Gastroesophageal sphincter (tissue), 4 donors: ENCODE data around the gene KIDINS220. TPM values are rescaled to one million over a fixed set of nuclear protein-coding genes. Genes with fewer than 3 reads are reported as not detected.

Experiments used
- ATAC-seq: fragments of 150-250 bp; one replicate; pipeline ENCODE4 v1.9.1; 2016; ENCODE audit warnings: mild to moderate bottlenecking, moderate library complexity
- H3K27ac ChIP-seq, 4 donors: fragments of 200-600 bp; sonication (generic) in 3 of 4; 1 replicate in 3 of 4; 2 replicates in 1 of 4; pipeline ENCODE4 v1.5.1; 2016 to 2019
- H3K27me3 ChIP-seq: fragments of 200-600 bp; sonication (generic); one replicate; pipeline ENCODE4 v1.5.1; 2019
- H3K36me3 ChIP-seq, 2 donors: fragments of 200-600 bp; sonication (generic); one replicate each; pipeline ENCODE4 v1.5.1; 2019; ENCODE audit warnings: control low read depth in 1 of 2
- H3K4me1 ChIP-seq, 3 donors: fragments of 200-600 bp; sonication (generic); 1 replicate in 2 of 3; 2 replicates in 1 of 3; pipeline ENCODE4 v1.5.1; 2016 to 2019; ENCODE audit warnings: control low read depth in 2 of 3
- H3K4me3 ChIP-seq, 2 donors: fragments of 200-600 bp; sonication (generic); one replicate each; pipeline ENCODE4 v1.5.1; 2019; ENCODE audit warnings: mild to moderate bottlenecking in 1 of 2, moderate library complexity in 1 of 2
- H3K9me3 ChIP-seq, 3 donors: fragments of 200-600 bp; sonication (generic); one replicate each; pipeline ENCODE4 v1.5.1; 2017 to 2019; ENCODE audit warnings: control low read depth in 2 of 3
- CTCF ChIP-seq, 4 experiments: fragments of 200-600 bp in 2 of 4; fragments of 450-650 bp in 2 of 4; sonication (generic) in 1 of 4; IDR thresholded peaks; one replicate each; pipeline ENCODE4 v1.5.1; 2017 to 2019; ENCODE audit warnings: antibody characterized with exemption in 4 of 4, mild to moderate bottlenecking in 2 of 4, moderate library complexity in 2 of 4
- EP300 ChIP-seq: sonication (generic); formaldehyde crosslinking; IDR thresholded peaks from one replicate; pipeline ENCODE4 v1.6.1; 2017; ENCODE audit warnings: antibody characterized with exemption, mild to moderate bottlenecking
- POLR2A ChIP-seq, 2 donors: fragments of 450-650 bp; IDR thresholded peaks; one replicate each; pipeline ENCODE4 v1.6.1; 2017; ENCODE audit warnings: antibody characterized with exemption in 2 of 2, mild to moderate bottlenecking in 2 of 2, moderate library complexity in 1 of 2
- POLR2AphosphoS5 ChIP-seq: sonication (generic); formaldehyde crosslinking; IDR thresholded peaks from one replicate; pipeline ENCODE4 v1.6.1; 2017; ENCODE audit warnings: antibody characterized with exemption
- WGBS, 2 donors: methylation state at CpG; one replicate each; pipeline ENCODE4 v1.1.5; 2018; ENCODE audit warnings: low coverage in 1 of 2; 5-methylcytosine and 5-hydroxymethylcytosine counted together
- total RNA-seq, 4 donors: library from RNA; depleted of rRNA; stranded (reverse); fragments of >200 nt; gene quantifications; one replicate each; pipeline ENCODE4 v1.1.0, GENCODE V29; 2016

The KIDINS220 gene
- total RNA-seq, 4 donors from 2014 or later: 73.3 to 122 (median 88.9) TPM

DNA sequence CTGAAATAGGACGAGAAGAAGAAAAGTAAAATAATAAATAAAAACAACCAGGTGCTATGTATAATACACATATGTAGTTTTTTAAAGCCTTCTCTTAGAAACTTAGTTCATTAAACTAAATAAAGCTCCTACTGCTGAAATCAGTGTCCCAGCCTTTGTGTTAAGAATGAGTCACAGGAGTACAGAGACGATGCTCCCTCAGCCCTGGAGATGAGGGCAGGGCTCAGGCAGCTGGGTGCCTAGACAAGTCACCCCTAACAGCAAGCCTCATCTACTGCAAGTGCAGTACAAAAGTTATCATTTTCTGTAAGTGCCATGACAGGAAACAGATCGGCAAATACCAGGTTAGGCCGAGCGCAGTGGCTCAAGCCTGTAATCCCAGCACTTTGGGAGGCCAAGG is 18.2 kb downstream of the KIDINS220 start:
- H3K27me3 ChIP-seq: no peaks in the 10 kb centered on the region
- H3K4me3 ChIP-seq: no peak overlapping the region
- TF ChIP-seq POLR2AphosphoS5 (no peak), POLR2A (IDR thresholded peaks at IDR 0.05) (no peak), EP300 (no peak), CTCF (IDR thresholded peaks at IDR 0.05) (no peak)
- H3K27ac ChIP-seq: no peak overlapping the region
- 80 to 82% methylated on average over 1 to 5 of the region's 5 CpGs for WGBS, 2 donors
- ATAC-seq: no peak
- H3K4me1 ChIP-seq: peaks cover 0 to 32% (median 5%) of the 10 kb centered on the region in 3 donors
- peaks cover 0 to 47% of the 10 kb centered on the region in 2 donors for H3K36me3 ChIP-seq
- no peaks in the 10 kb centered on the region for H3K9me3 ChIP-seq

DNA sequence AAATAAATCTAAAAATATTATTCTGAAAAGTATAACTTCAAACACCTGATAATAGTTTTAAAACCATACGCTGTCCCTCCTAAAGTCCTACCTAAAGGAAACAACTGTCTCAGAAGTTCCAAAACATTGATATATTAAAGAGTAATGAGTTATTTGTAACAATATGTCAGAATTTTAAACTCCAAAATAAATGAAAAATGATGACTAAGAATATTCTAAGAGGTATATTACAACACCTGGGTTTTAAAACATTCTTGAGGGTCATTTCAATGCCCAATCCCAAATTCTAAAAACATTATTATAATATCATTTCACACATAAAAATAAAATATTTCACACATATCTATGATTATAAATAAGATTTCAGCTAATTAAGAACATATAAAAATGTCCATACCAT is 20.2 kb downstream of the KIDINS220 start:
- TF ChIP-seq EP300 (no peak), POLR2AphosphoS5 (no peak)
- H3K36me3 ChIP-seq: peaks cover 0 to 63% of the 10 kb centered on the region in 2 donors

DNA sequence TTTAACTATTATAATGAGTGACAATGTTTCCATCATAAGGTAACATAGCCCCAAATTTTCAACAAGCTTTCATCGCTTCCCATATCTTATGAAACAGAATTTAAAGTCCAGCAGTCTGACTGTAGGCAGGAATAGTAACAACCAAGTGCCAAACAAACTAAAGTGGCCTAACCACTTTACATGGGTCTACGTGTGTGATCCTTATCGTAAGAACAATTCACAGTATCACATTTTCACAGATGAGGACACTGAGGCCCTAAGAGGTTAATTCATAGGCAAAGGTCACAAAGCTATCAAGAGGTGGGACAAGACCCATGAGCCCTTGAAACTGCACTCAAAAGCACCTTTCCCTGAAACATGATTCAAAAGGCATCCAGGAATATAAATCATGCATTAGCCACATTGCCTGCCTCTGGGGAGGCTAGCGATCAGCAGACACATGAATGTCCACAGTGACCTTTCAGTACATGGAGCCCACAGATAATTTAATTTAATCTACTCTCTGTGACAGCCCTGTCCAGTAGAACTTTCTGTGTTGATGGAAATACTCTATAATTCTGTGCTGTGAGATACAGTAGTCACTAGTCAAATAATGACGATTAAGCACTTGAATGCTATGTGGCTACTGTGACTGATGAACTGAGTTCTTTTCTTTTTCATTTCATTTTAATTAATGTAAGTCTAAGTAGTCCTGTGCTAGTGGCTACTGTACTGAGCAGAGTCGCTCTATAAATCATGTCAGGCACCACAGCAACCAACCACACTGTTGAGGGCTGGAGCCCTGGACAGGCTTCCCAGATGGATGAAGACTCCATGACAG is 30.3 kb downstream of the KIDINS220 start:
- Histone ChIP-seq H3K36me3 (peaks cover 8 to 97% of the 10 kb centered on the region in 2 donors), H3K9me3 (no peaks in the 10 kb centered on the region), H3K27ac (no peak overlapping the region), H3K4me1 (peaks cover 0 to 11% (median 0%) of the 10 kb centered on the region in 3 donors), H3K27me3 (no peaks in the 10 kb centered on the region), H3K4me3 (no peak overlapping the region)
- 89 to 91% methylated on average over 3 to 5 of the region's 6 CpGs for WGBS, 2 donors
- TF ChIP-seq POLR2A (IDR thresholded peaks at IDR 0.05) (no peak), CTCF (IDR thresholded peaks at IDR 0.05) (no peak), EP300 (no peak), POLR2AphosphoS5 (no peak)
- ATAC-seq: no peak

More for the DNA sequence above, 20.2 kb downstream of the KIDINS220 start:
- H3K27me3 ChIP-seq: no peaks in the 10 kb centered on the region
- H3K4me3 ChIP-seq: no peak overlapping the region
- peaks cover 0 to 25% (median 5%) of the 10 kb centered on the region in 3 donors for H3K4me1 ChIP-seq
- no peaks in the 10 kb centered on the region for H3K9me3 ChIP-seq
- no peak overlapping the region for H3K27ac ChIP-seq
- ATAC-seq: no peak
- WGBS, 2 donors: 90 to 100% methylated on average over 1 of the region's 1 CpG

- H3K27me3 ChIP-seq: no peaks in the 10 kb centered on the region
- peaks cover 8 to 97% of the 10 kb centered on the region in 2 donors for H3K36me3 ChIP-seq
Observed at GRCh38 chr2:8805278-8806210, 31.9 kb downstream of the KIDINS220 start.

More at GRCh38 chr2:8805278-8806210, 31.9 kb downstream of the KIDINS220 start:
- TF ChIP-seq CTCF (IDR thresholded peaks at IDR 0.05) (no peak), POLR2AphosphoS5 (no peak), POLR2A (IDR thresholded peaks at IDR 0.05) (no peak), EP300 (no peak)
- ATAC-seq: no peak
- Histone ChIP-seq H3K4me1 (peaks cover 0 to 11% (median 0%) of the 10 kb centered on the region in 3 donors), H3K27ac (no peak overlapping the region), H3K9me3 (no peaks in the 10 kb centered on the region), H3K4me3 (no peak overlapping the region)
- WGBS, 2 donors: 66 to 75% methylated on average over 6 of the region's 6 CpGs
